Measurements from ENCODE around the gene NPC1.

Gene NPC1

GRCh38 chr18:23485386-23485785 is 100.9 kb downstream of the NPC1 start:
- no peaks in the 10 kb centered on the region for H3K9me3 ChIP-seq (ENCODE audit: control insufficient read depth, insufficient read depth, low read length)
- no peak overlapping the region for H3K27ac ChIP-seq (ENCODE audit: low read depth, low read length)
- peaks cover 12% of the 10 kb centered on the region; the same call in 1 of the 2 replicates for H3K4me1 ChIP-seq (ENCODE audit: control insufficient read depth, insufficient read depth, low read length)
- H3K4me3 ChIP-seq (ENCODE audit: low read depth, low read length), result no peak overlapping the region
- H3K27me3 ChIP-seq (ENCODE audit: control insufficient read depth, insufficient read depth, low read length), result no peaks in the 10 kb centered on the region
- H3K36me3 ChIP-seq (ENCODE audit: control insufficient read depth, insufficient read depth, low read length), result peaks cover 20% of the 10 kb centered on the region
- no peak overlapping the region for H3K9ac ChIP-seq (ENCODE audit: low read depth, low read length)

GRCh38 chr18:23484561-23485182 is 101.6 kb downstream of the NPC1 start:
- Histone ChIP-seq H3K27me3 (ENCODE audit: control insufficient read depth, insufficient read depth, low read length) (no peaks in the 10 kb centered on the region), H3K4me1 (ENCODE audit: control insufficient read depth, insufficient read depth, low read length) (peaks cover 12% of the 10 kb centered on the region; the same call in 1 of the 2 replicates), H3K27ac (ENCODE audit: low read depth, low read length) (no peak overlapping the region), H3K36me3 (ENCODE audit: control insufficient read depth, insufficient read depth, low read length) (peaks cover 27% of the 10 kb centered on the region), H3K9ac (ENCODE audit: low read depth, low read length) (no peak overlapping the region), H3K4me3 (ENCODE audit: low read depth, low read length) (no peak overlapping the region), H3K9me3 (ENCODE audit: control insufficient read depth, insufficient read depth, low read length) (no peaks in the 10 kb centered on the region)

All from HUES48 (cell line).